Heart left ventricle (tissue), 16 donors: ENCODE results near the gene FNDC3B. TPM values are rescaled to one million over a fixed set of nuclear protein-coding genes. Genes with fewer than 3 reads are reported as not detected.

Source experiments
- ATAC-seq, 4 donors: fragments of 200-7000 bp; cut with Tn5 transposase; one replicate each; pipeline ENCODE4 v1.9.1; 2020 to 2022; ENCODE audit warnings: moderate library complexity in 4 of 4, mild to moderate bottlenecking in 3 of 4, moderate number of reproducible peaks in 1 of 4
- DNase-seq, 5 donors: peaks; one replicate each; pipeline ENCODE4 v3.0.0-alpha.2; 2020
- H3K27ac ChIP-seq, 12 donors: fragments of 200-600 bp; sonication (generic) in 4 of 12; one replicate each; pipeline versions ENCODE4 v1.5.0 to v1.8.0; 2016 to 2022; ENCODE audit warnings: mild to moderate bottlenecking in 2 of 12
- H3K27me3 ChIP-seq, 9 donors: fragments of 200-600 bp; sonication (generic) in 2 of 9; one replicate each; pipeline versions ENCODE4 v1.5.1 to v1.8.0; 2016 to 2022; ENCODE audit warnings: mild to moderate bottlenecking in 3 of 9
- H3K36me3 ChIP-seq, 9 donors: fragments of 200-600 bp; sonication (generic) in 2 of 9; one replicate each; pipeline versions ENCODE4 v1.5.0 to v1.8.0; 2018 to 2022; ENCODE audit warnings: mild to moderate bottlenecking in 2 of 9
- H3K4me1 ChIP-seq, 12 donors: fragments of 200-600 bp; sonication (generic) in 4 of 12; one replicate each; pipeline versions ENCODE4 v1.5.0 to v1.8.0; 2016 to 2022; ENCODE audit warnings: mild to moderate bottlenecking in 3 of 12
- H3K4me3 ChIP-seq, 12 donors: fragments of 200-600 bp; sonication (generic) in 4 of 12; one replicate each; pipeline versions ENCODE4 v1.5.0 to v1.8.0; 2017 to 2022; ENCODE audit warnings: mild to moderate bottlenecking in 9 of 12, moderate library complexity in 4 of 12
- H3K9me3 ChIP-seq, 12 donors: fragments of 200-600 bp; sonication (generic) in 4 of 12; one replicate each; pipeline versions ENCODE4 v1.5.0 to v1.8.0; 2016 to 2022; ENCODE audit warnings: mild to moderate bottlenecking in 1 of 12
- CTCF ChIP-seq, 12 donors: fragments of 200-600 bp; sonication (generic) in 4 of 12; IDR thresholded peaks; one replicate each; pipeline versions ENCODE4 v1.5.0 to v1.8.0; 2018 to 2022; ENCODE audit warnings: antibody characterized with exemption in 12 of 12, mild to moderate bottlenecking in 5 of 12
- POLR2A ChIP-seq, 2 donors: fragments of 450-650 bp; IDR thresholded peaks; one replicate each; pipeline ENCODE4 v1.6.1; 2017; ENCODE audit warnings: antibody characterized with exemption in 2 of 2, mild to moderate bottlenecking in 2 of 2, moderate library complexity in 2 of 2
- WGBS, 4 donors: extraction: QIAGEN DNeasy Blood & Tissue Kit in 2 of 4; methylation state at CpG; one replicate each; pipeline versions ENCODE4 v1.1.5 to v1.1.7; 2013 to 2018; 5-methylcytosine and 5-hydroxymethylcytosine counted together
- intact Hi-C, 10 donors: fragments of 100-400 bp; cut with DNase I; formaldehyde crosslinking; loops; one replicate each; pipeline versions ENCODE4 v1.11.1 to v1.14.2; 2022
- polyA plus RNA-seq, 2 donors: library from polyadenylated mRNA; stranded (reverse); fragments of 200-250 nt; gene quantifications; one replicate each; pipeline ENCODE4 v1.2.3, GENCODE V29; 2013
- total RNA-seq, 9 donors: library from RNA; depleted of rRNA in 2 of 9; stranded (reverse); fragments of >200 nt in 2 of 9; fragmentation: NEBNext Ultra II Directional in 3 of 9; extraction: Animal tissue kit (Norgen Biotek cat#: 25700) in 3 of 9; gene quantifications; one replicate each; pipeline versions ENCODE4 v1.1.0 to v1.2.4, GENCODE V29; 2016 to 2023
- donor health status: ischemic (EF 13 %, LVEDD 7.1; RV severe dilation, severe dysfunction).
- donor health status: healthy with polysubstance abuse.
- donor health status: DM: no; HTN: yes; CAD: no.
- donor health status: DM: no; HTN: no; CAD: no.
- donor health status: ischemic (EF 25% LVEDD 6.9; RV normal size, moderate dysfunction).
- donor health status: ischemic (EF 25% LVEDD 5.7; RV mildly dilated, moderate dysfunction).
- donor health status: healthy.
- donor health status: DM: yes; HTN: yes; CAD: no.
- donor health status: ischemic (EF 35%, LVEDD 5.7; RV mildly dilated, moderate dysfunction).
- donor health status: nonischemic (EF 11% LVEDD 7.7; RV severe dilation, severe dysfunction).
- donor health status: DM: yes; HTN: yes; CAD: no.
- donor health status: PGD.
- donor health status: ischemic (EF 29% LVEDD 5.4; RV normal size, mild dysfunction).
- donor health status: nonischemic (EF 23%, LVEDD 6.1; RV moderate dilation, normal function).

The FNDC3B gene
- total and polyA plus RNA-seq, 11 donors: 9.4 to 113 (median 68.2) TPM

- no peaks in the 10 kb centered on the region for H3K9me3 ChIP-seq
- intact Hi-C loops: no loop called here
- peaks cover 0 to 4% (median 0%) of the 10 kb centered on the region in 9 donors for H3K36me3 ChIP-seq
- ATAC-seq (peak in 3 of 4 donors; percentile 23 to 57 (median 39)), DNase-seq (no peak)
- H3K27ac ChIP-seq: peak overlapping the region in 6 of 12 donors; percentile 3 to 35 (median 21)
- no peak overlapping the region for H3K4me3 ChIP-seq
- TF ChIP-seq CTCF (IDR thresholded peaks at IDR 0.05) (no peak), POLR2A (IDR thresholded peaks at IDR 0.05) (no peak)
- WGBS, 4 donors: 44 to 53% (median 46%) methylated on average over 7 of the region's 7 CpGs
- H3K27me3 ChIP-seq: no peaks in the 10 kb centered on the region
- H3K4me1 ChIP-seq: peaks cover 12 to 100% (median 86%) of the 10 kb centered on the region in 12 donors
Observed at GRCh38 chr3:172065967-172066762, 26.8 kb downstream of the FNDC3B start.

- ATAC-seq: no peak
- Histone ChIP-seq H3K27me3 (no peaks in the 10 kb centered on the region), H3K36me3 (peaks cover 0 to 4% (median 0%) of the 10 kb centered on the region in 9 donors), H3K4me1 (peaks cover 12 to 99% (median 87%) of the 10 kb centered on the region in 12 donors), H3K4me3 (no peak overlapping the region), H3K9me3 (no peaks in the 10 kb centered on the region), H3K27ac (peak overlapping the region in 4 of 12 donors; percentile 3 to 35 (median 24))
- intact Hi-C loops: no loop called here
- no peak for TF ChIP-seq CTCF (IDR thresholded peaks at IDR 0.05)
- no peak for TF ChIP-seq POLR2A (IDR thresholded peaks at IDR 0.05)
- 88 to 89% (median 89%) methylated on average over 7 of the region's 7 CpGs for WGBS, 4 donors
- no peak for DNase-seq
Observed at GRCh38 chr3:172066880-172067796, 27.8 kb downstream of the FNDC3B start.

- Histone ChIP-seq H3K4me3 (no peak overlapping the region), H3K27me3 (no peaks in the 10 kb centered on the region), H3K4me1 (peaks cover 12 to 99% (median 86%) of the 10 kb centered on the region in 12 donors), H3K36me3 (peaks cover 0 to 8% (median 0%) of the 10 kb centered on the region in 9 donors), H3K27ac (no peak overlapping the region), H3K9me3 (no peaks in the 10 kb centered on the region)
- DNase-seq (no peak), ATAC-seq (no peak)
- 72 to 75% (median 73%) methylated on average over 6 of the region's 6 CpGs for WGBS, 4 donors
- TF ChIP-seq CTCF (IDR thresholded peaks at IDR 0.05): no peak
- no peak for TF ChIP-seq POLR2A (IDR thresholded peaks at IDR 0.05)
- intact Hi-C loops: no loop called here
Observed at GRCh38 chr3:172067837-172068440, 28.6 kb downstream of the FNDC3B start.
